AG04450 (cell line): ENCODE results near the gene BBS9. TPM values are rescaled to one million over a fixed set of nuclear protein-coding genes. Genes with fewer than 3 reads are reported as not detected.
A peak's percentile ranks its signal among the peaks of the same experiment; 100 is the strongest.

Experiments used
- CTCF ChIA-PET: fragments of 300-600, 350-600 bp; formaldehyde crosslinking; extraction: SDS; loops from one replicate; lab custom pipeline; 2022; ENCODE audit warnings: antibody characterized with exemption, inconsistent platforms; lab: Charles Lee
- POLR2A ChIA-PET: fragments of 350-600 bp; formaldehyde crosslinking; extraction: SDS; loops from one replicate; lab custom pipeline; 2021; ENCODE audit warnings: antibody characterized with exemption, inconsistent platforms; lab: Yijun Ruan, JAX
- DNase-seq: peaks from one replicate; pipeline ENCODE4 v3.0.0-alpha.2; 2011; ENCODE audit warnings: low read depth, low spot score
- H3K27ac ChIP-seq: one replicate; pipeline ENCODE4 v1.5.1; 2012; ENCODE audit warnings: low read depth, low read length, control low read depth
- H3K27me3 ChIP-seq: one replicate; pipeline ENCODE4 v1.6.0; 2012; ENCODE audit warnings: low read length; ENCODE audit not compliant: control insufficient read depth, insufficient read depth
- H3K4me3 ChIP-seq: 2 replicates; pipeline ENCODE4 v1.5.1; 2011; ENCODE audit warnings: mild to moderate bottlenecking, low read depth, low read length, control low read depth
- H3K9me3 ChIP-seq: 2 replicates; pipeline ENCODE4 v1.5.1; 2012; ENCODE audit warnings: low read length; ENCODE audit not compliant: control insufficient read depth, insufficient read depth
- CTCF ChIP-seq: IDR thresholded peaks from 2 replicates; pipeline ENCODE4 v1.5.1; 2011; ENCODE audit warnings: low read depth, low read length, control low read depth, inconsistent platforms
- polyA plus RNA-seq: library from polyadenylated mRNA; depleted of rRNA; stranded (reverse); fragments of >200 nt; gene quantifications from 2 replicates; pipeline ENCODE4 v1.2.3, GENCODE V29; 2011

Gene BBS9
- polyA plus RNA-seq, 1 experiment = 15.6 TPM

- POLR2A ChIA-PET = interaction anchor here (0.7 kb wide), 1 partner anchor 296 kb away, joined by 3 read pairs; no protein-coding TSS in a partner anchor
- no peaks in the 10 kb centered on the region for H3K9me3 ChIP-seq
- H3K4me3 ChIP-seq = no peak overlapping the region
- peaks cover 11% of the 10 kb centered on the region for H3K27me3 ChIP-seq
- TF ChIP-seq CTCF = no peak
- CTCF ChIA-PET = no interaction called here
- H3K27ac ChIP-seq = no peak overlapping the region
- DNase-seq = no peak
Measured at GRCh38 chr7:33114976-33115375, 14.4 kb upstream of the BBS9 start.

GRCh38 chr7:33118383-33118782 lies 11.0 kb upstream of the BBS9 start:
- H3K9me3 ChIP-seq = no peaks in the 10 kb centered on the region
- no peak overlapping the region for H3K4me3 ChIP-seq
- no peak for DNase-seq
- no peak overlapping the region for H3K27ac ChIP-seq
- CTCF ChIA-PET = no interaction called here
- H3K27me3 ChIP-seq = peaks cover 11% of the 10 kb centered on the region
- no peak for TF ChIP-seq CTCF
- POLR2A ChIA-PET = no interaction called here

- ChIA-PET CTCF (interaction anchor here (1.8 kb wide), 1 partner anchor 19 kb away, joined by 5 read pairs; the partner anchor contains the start of gene RP9), POLR2A (no interaction called here)
- no peak overlapping the region for H3K27ac ChIP-seq
- DNase-seq = no peak
- H3K9me3 ChIP-seq = no peaks in the 10 kb centered on the region
- no peak overlapping the region for H3K4me3 ChIP-seq
- no peak for TF ChIP-seq CTCF
- H3K27me3 ChIP-seq = no peaks in the 10 kb centered on the region
Measured at GRCh38 chr7:33127085-33127484, 2.3 kb upstream of the BBS9 start.

GRCh38 chr7:33128631-33128989 lies 754 bp upstream of the BBS9 start:
- Histone ChIP-seq H3K27ac (no peak overlapping the region), H3K9me3 (no peaks in the 10 kb centered on the region), H3K27me3 (no peaks in the 10 kb centered on the region), H3K4me3 (peak overlapping the region; percentile 92)
- no peak for DNase-seq
- no peak for TF ChIP-seq CTCF
- ChIA-PET POLR2A (no interaction called here), CTCF (interaction anchor here (0.7 to 1.5 kb wide), 2 partner anchors 11 to 1193 kb away, joined by 3 to 4 read pairs; no protein-coding TSS in a partner anchor)

- Histone ChIP-seq H3K27ac (no peak overlapping the region), H3K9me3 (no peaks in the 10 kb centered on the region), H3K4me3 (peak overlapping the region; percentile 92), H3K27me3 (no peaks in the 10 kb centered on the region)
- no peak for DNase-seq
- TF ChIP-seq CTCF = no peak
- CTCF ChIA-PET = interaction anchor here (1.1 to 1.5 kb wide), 2 partner anchors 10 to 21 kb away, joined by 3 to 5 read pairs; partner anchors contain the start of gene RP9
- POLR2A ChIA-PET = no interaction called here
Measured at GRCh38 chr7:33129806-33130153, 416 bp downstream of the BBS9 start.
